Liver (tissue), 9 donors: ENCODE measurements around the gene TRPC1. TPM values are rescaled to one million over a fixed set of nuclear protein-coding genes. Genes with fewer than 3 reads are reported as not detected.

ENCODE experiments used
- DNase-seq: peaks from one replicate; pipeline ENCODE4 v3.0.0-alpha.2; 2017; ENCODE audit warnings: low spot score
- H3K27ac ChIP-seq, 2 donors: one replicate each; pipeline ENCODE4 v1.7.0; 2013; ENCODE audit warnings: inconsistent platforms in 2 of 2, low read length in 2 of 2, control low read depth in 1 of 2, low read depth in 1 of 2, mild to moderate bottlenecking in 1 of 2
- H3K27me3 ChIP-seq, 4 donors: one replicate each; pipeline versions ENCODE4 v1.6.1 to v1.7.0; 2013; ENCODE audit warnings: low read length in 3 of 4, inconsistent platforms in 1 of 4, mild to moderate bottlenecking in 1 of 4, moderate library complexity in 1 of 4; ENCODE audit not compliant: control insufficient read depth in 4 of 4, insufficient read depth in 4 of 4
- H3K36me3 ChIP-seq, 4 donors: one replicate each; pipeline versions ENCODE4 v1.6.1 to v1.7.0; 2013; ENCODE audit warnings: low read length in 3 of 4, mild to moderate bottlenecking in 3 of 4, low read depth in 1 of 4, moderate library complexity in 1 of 4; ENCODE audit not compliant: control insufficient read depth in 4 of 4, insufficient read depth in 3 of 4
- H3K4me1 ChIP-seq, 4 donors: one replicate each; pipeline versions ENCODE4 v1.6.1 to v1.7.0; 2013; ENCODE audit warnings: low read length in 3 of 4, mild to moderate bottlenecking in 3 of 4, moderate library complexity in 1 of 4; ENCODE audit not compliant: control insufficient read depth in 4 of 4, insufficient read depth in 4 of 4
- H3K4me3 ChIP-seq, 3 donors: one replicate each; pipeline versions ENCODE4 v1.6.1 to v1.7.0; 2013; ENCODE audit warnings: low read length in 3 of 3, control low read depth in 1 of 3, low read depth in 1 of 3, mild to moderate bottlenecking in 1 of 3
- H3K9ac ChIP-seq, 2 donors: one replicate each; pipeline ENCODE4 v1.7.0; 2013; ENCODE audit warnings: low read length in 2 of 2, mild to moderate bottlenecking in 2 of 2, moderate library complexity in 2 of 2, control low read depth in 1 of 2, low read depth in 1 of 2
- H3K9me3 ChIP-seq, 4 donors: one replicate each; pipeline versions ENCODE4 v1.6.1 to v1.7.0; 2013; ENCODE audit warnings: low read length in 3 of 4; ENCODE audit not compliant: control insufficient read depth in 4 of 4
- FOXA1 ChIP-seq: IDR thresholded peaks from 2 replicates; pipeline ENCODE4 v1.6.1; 2016; ENCODE audit warnings: antibody characterized with exemption
- HNF4A ChIP-seq, 2 donors: conservative IDR thresholded peaks; 2 replicates each; pipeline ENCODE4 v1.6.1; 2016; ENCODE audit warnings: antibody characterized with exemption in 2 of 2, mild to moderate bottlenecking in 2 of 2
- HNF4G ChIP-seq: IDR thresholded peaks from 2 replicates; pipeline ENCODE4 v1.6.1; 2016; ENCODE audit warnings: antibody characterized with exemption
- JUND ChIP-seq, 2 donors: IDR thresholded peaks; 2 replicates each; pipeline ENCODE4 v1.6.1; 2016; ENCODE audit warnings: antibody characterized with exemption in 2 of 2
- NR2F2 ChIP-seq: IDR thresholded peaks from 2 replicates; pipeline ENCODE4 v1.6.1; 2016; ENCODE audit warnings: antibody characterized with exemption
- SP1 ChIP-seq: IDR thresholded peaks from 2 replicates; pipeline ENCODE4 v1.6.1; 2018; ENCODE audit warnings: antibody characterized with exemption, mild to moderate bottlenecking
- TAF1 ChIP-seq: conservative IDR thresholded peaks from 2 replicates; pipeline ENCODE4 v1.6.1; 2016; ENCODE audit warnings: antibody characterized with exemption, mild to moderate bottlenecking
- YY1 ChIP-seq: IDR thresholded peaks from 2 replicates; pipeline ENCODE4 v1.6.1; 2016; ENCODE audit warnings: antibody characterized with exemption, mild to moderate bottlenecking
- WGBS: extraction: QIAGEN DNeasy Blood & Tissue Kit; methylation state at CpG from one replicate; pipeline ENCODE4 v1.1.7; 2013; 5-methylcytosine and 5-hydroxymethylcytosine counted together
- polyA plus RNA-seq, 2 donors: library from polyadenylated mRNA; stranded (reverse) in 1 of 2; unstranded in 1 of 2; fragments of 200-250 nt in 1 of 2; fragments of >200 nt in 1 of 2; fragmentation: Nextera tagmentation in 1 of 2; extraction: Ambion mirVana in 1 of 2; gene quantifications; one replicate each; pipeline versions ENCODE4 v1.2.1 to v1.2.3, GENCODE V29; 2013 to 2015
- total RNA-seq, 2 donors: library from RNA; depleted of rRNA; stranded (reverse); fragments of >200 nt; gene quantifications; one replicate each; pipeline ENCODE4 v1.2.3, GENCODE V29; 2014
- TF ChIP-seq, protein P1 (sequence below): IDR thresholded peaks from 2 replicates; pipeline ENCODE4 v1.6.1; 2016; ENCODE audit warnings: antibody characterized with exemption, mild to moderate bottlenecking
- TF ChIP-seq, protein P2 (sequence below): fragments of 150-350 bp; IDR thresholded peaks from 2 replicates; pipeline ENCODE4 v1.5.1; 2017; ENCODE audit warnings: improper control_type of control experiment, low read depth, low read length; ENCODE audit not compliant: missing input control
- TF ChIP-seq, protein P3 (sequence below): IDR thresholded peaks from 2 replicates; pipeline ENCODE4 v1.6.1; 2016; ENCODE audit warnings: antibody characterized with exemption
- TF ChIP-seq, protein P4 (sequence below): IDR thresholded peaks from 2 replicates; pipeline ENCODE4 v1.6.1; 2016; ENCODE audit warnings: antibody characterized with exemption
- donor health status: healthy.
- donor health status: healthy.
- donor health status: healthy.
- donor health status: healthy.
- donor health status: healthy.

The TRPC1 gene
- total and polyA plus RNA-seq, 4 donors: 0.15 to 4.7 (median 1.6) TPM

DNA sequence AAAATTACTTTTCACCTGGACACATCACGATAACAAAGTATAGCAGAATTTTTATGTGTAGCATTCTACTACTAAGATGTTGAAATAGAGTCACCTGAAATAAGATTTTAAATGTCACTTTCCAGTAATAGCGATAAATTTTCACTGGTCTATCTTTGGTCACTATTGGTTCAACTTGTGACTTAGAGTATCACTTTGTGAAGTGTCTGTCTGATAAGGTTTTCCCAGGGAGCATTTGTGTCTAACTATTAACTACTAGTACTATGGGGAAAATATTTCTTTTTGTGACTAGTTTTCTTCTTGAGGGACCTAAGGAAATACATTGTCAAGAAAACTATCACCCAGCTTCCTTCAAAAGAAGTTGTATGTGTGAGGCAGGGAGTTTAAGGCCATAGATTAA lies 11.0 kb downstream of the TRPC1 start:
- DNase-seq: no peak
- TF ChIP-seq HNF4G (no peak), HNF4A (conservative IDR thresholded peaks at IDR 0.05) (no peak)

DNA sequence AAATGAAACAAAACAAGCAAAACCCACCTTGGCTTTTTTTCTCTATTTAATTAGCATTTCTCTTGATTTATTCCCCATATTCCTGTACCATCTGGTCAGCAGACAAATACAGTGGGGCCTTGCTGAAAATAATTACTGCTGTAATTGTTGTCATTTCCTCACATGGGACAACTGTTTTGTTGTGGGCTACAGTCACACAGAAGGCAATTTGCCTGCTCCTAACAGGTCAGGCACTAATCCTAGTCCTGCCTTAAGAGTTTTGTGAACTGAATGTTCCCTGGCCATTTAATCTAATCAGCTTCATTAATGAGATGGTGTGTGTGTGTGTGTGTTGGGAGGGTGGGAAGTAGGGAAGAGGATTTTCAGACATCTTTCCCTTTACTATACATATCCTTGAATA lies 11.6 kb downstream of the TRPC1 start:
- no peak overlapping the region for H3K27ac ChIP-seq
- H3K36me3 ChIP-seq: no peaks in the 10 kb centered on the region
- H3K4me1 ChIP-seq: no peaks in the 10 kb centered on the region
- H3K27me3 ChIP-seq: no peaks in the 10 kb centered on the region
- no peaks in the 10 kb centered on the region for H3K9me3 ChIP-seq
- no peak overlapping the region for H3K4me3 ChIP-seq
- no peak for DNase-seq
- no peak overlapping the region for H3K9ac ChIP-seq
- TF ChIP-seq, protein P1, sequence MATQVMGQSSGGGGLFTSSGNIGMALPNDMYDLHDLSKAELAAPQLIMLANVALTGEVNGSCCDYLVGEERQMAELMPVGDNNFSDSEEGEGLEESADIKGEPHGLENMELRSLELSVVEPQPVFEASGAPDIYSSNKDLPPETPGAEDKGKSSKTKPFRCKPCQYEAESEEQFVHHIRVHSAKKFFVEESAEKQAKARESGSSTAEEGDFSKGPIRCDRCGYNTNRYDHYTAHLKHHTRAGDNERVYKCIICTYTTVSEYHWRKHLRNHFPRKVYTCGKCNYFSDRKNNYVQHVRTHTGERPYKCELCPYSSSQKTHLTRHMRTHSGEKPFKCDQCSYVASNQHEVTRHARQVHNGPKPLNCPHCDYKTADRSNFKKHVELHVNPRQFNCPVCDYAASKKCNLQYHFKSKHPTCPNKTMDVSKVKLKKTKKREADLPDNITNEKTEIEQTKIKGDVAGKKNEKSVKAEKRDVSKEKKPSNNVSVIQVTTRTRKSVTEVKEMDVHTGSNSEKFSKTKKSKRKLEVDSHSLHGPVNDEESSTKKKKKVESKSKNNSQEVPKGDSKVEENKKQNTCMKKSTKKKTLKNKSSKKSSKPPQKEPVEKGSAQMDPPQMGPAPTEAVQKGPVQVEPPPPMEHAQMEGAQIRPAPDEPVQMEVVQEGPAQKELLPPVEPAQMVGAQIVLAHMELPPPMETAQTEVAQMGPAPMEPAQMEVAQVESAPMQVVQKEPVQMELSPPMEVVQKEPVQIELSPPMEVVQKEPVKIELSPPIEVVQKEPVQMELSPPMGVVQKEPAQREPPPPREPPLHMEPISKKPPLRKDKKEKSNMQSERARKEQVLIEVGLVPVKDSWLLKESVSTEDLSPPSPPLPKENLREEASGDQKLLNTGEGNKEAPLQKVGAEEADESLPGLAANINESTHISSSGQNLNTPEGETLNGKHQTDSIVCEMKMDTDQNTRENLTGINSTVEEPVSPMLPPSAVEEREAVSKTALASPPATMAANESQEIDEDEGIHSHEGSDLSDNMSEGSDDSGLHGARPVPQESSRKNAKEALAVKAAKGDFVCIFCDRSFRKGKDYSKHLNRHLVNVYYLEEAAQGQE: no peak
- TF ChIP-seq YY1: no peak

More for the DNA sequence above, 11.0 kb downstream of the TRPC1 start:
- 95% methylated on average over 2 of the region's 2 CpGs for WGBS
- H3K36me3 ChIP-seq: no peaks in the 10 kb centered on the region
- no peaks in the 10 kb centered on the region for H3K9me3 ChIP-seq
- H3K4me1 ChIP-seq: no peaks in the 10 kb centered on the region
- H3K9ac ChIP-seq: no peak overlapping the region
- H3K4me3 ChIP-seq: no peak overlapping the region
- H3K27me3 ChIP-seq: no peaks in the 10 kb centered on the region
- no peak overlapping the region for H3K27ac ChIP-seq

DNA sequence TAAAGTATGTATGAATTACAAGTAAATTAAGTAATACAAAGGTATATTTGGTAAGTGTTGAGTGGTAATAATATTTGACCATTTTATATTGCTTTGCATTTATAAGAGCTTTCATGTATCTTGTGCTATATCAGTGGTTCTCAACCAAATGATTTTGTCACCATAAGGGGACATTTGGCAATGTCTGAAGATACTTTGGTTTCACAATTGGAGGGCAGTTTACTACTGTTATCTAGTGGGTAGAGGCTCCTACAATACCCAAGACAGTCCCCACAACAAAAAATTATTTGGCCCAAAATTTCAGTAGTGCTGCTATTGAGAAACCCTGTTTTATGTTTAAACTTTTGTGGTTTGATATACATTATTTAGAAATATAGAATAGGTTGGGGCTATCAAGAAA lies 14.6 kb downstream of the TRPC1 start:
- Histone ChIP-seq H3K36me3 (no peaks in the 10 kb centered on the region), H3K27me3 (no peaks in the 10 kb centered on the region), H3K9ac (no peak overlapping the region), H3K4me1 (no peaks in the 10 kb centered on the region), H3K4me3 (no peak overlapping the region), H3K27ac (no peak overlapping the region), H3K9me3 (no peaks in the 10 kb centered on the region)
- no peak for DNase-seq
- no peak for TF ChIP-seq YY1
- no peak for TF ChIP-seq HNF4A (conservative IDR thresholded peaks at IDR 0.05)
- TF ChIP-seq SP1: no peak
- TF ChIP-seq, protein P2, sequence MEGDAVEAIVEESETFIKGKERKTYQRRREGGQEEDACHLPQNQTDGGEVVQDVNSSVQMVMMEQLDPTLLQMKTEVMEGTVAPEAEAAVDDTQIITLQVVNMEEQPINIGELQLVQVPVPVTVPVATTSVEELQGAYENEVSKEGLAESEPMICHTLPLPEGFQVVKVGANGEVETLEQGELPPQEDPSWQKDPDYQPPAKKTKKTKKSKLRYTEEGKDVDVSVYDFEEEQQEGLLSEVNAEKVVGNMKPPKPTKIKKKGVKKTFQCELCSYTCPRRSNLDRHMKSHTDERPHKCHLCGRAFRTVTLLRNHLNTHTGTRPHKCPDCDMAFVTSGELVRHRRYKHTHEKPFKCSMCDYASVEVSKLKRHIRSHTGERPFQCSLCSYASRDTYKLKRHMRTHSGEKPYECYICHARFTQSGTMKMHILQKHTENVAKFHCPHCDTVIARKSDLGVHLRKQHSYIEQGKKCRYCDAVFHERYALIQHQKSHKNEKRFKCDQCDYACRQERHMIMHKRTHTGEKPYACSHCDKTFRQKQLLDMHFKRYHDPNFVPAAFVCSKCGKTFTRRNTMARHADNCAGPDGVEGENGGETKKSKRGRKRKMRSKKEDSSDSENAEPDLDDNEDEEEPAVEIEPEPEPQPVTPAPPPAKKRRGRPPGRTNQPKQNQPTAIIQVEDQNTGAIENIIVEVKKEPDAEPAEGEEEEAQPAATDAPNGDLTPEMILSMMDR: no peak

DNA sequence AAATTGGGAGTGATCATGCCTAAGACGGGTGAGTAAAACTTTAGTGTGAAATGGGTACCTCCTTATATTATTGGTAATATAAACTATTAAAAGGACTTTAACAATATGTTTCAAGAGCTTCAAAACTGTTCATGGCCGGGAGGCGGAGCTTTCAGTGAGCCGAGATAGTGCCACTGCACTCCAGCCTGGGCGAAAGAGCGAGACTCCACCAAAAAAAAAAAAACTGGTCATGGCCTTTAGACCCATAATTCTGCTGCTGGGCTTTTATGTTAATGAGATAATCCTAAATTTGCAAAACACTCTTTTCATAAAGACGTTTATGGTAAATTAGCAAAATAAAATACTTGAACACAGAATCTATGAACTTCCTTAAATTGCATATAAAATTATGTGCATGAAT lies 22.8 kb downstream of the TRPC1 start:
- no peak overlapping the region for H3K27ac ChIP-seq
- no peak for DNase-seq
- no peaks in the 10 kb centered on the region for H3K9me3 ChIP-seq
- 82% methylated on average over 7 of the region's 7 CpGs for WGBS
- no peaks in the 10 kb centered on the region for H3K36me3 ChIP-seq
- no peaks in the 10 kb centered on the region for H3K4me1 ChIP-seq
- no peak overlapping the region for H3K9ac ChIP-seq
- H3K27me3 ChIP-seq: no peaks in the 10 kb centered on the region
- H3K4me3 ChIP-seq: no peak overlapping the region
- no peak for TF ChIP-seq HNF4A (conservative IDR thresholded peaks at IDR 0.05)
- TF ChIP-seq, protein P3, sequence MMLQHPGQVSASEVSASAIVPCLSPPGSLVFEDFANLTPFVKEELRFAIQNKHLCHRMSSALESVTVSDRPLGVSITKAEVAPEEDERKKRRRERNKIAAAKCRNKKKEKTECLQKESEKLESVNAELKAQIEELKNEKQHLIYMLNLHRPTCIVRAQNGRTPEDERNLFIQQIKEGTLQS: no peak
- TF ChIP-seq, protein P4, sequence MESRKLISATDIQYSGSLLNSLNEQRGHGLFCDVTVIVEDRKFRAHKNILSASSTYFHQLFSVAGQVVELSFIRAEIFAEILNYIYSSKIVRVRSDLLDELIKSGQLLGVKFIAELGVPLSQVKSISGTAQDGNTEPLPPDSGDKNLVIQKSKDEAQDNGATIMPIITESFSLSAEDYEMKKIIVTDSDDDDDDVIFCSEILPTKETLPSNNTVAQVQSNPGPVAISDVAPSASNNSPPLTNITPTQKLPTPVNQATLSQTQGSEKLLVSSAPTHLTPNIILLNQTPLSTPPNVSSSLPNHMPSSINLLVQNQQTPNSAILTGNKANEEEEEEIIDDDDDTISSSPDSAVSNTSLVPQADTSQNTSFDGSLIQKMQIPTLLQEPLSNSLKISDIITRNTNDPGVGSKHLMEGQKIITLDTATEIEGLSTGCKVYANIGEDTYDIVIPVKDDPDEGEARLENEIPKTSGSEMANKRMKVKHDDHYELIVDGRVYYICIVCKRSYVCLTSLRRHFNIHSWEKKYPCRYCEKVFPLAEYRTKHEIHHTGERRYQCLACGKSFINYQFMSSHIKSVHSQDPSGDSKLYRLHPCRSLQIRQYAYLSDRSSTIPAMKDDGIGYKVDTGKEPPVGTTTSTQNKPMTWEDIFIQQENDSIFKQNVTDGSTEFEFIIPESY: no peak
- TF ChIP-seq NR2F2: no peak
- no peak for TF ChIP-seq FOXA1
- TF ChIP-seq HNF4G: no peak
- TF ChIP-seq JUND (IDR thresholded peaks at IDR 0.05): no peak
- TF ChIP-seq, protein P1: no peak
- TF ChIP-seq TAF1: no peak
